Activated naive CD8-positive, alpha-beta T cell treated with anti-CD3 and anti-CD28 coated beads, Interleukin-2, amount 10 ng/mL, durations not matched to agents 7 days and 5 days (primary cell): Measurements from ENCODE around the gene NFKBIB. TPM values are rescaled to one million over a fixed set of nuclear protein-coding genes. Genes with fewer than 3 reads are reported as not detected.
"Not testable (repeated sequence)": the region's sequence is repeated elsewhere in the genome, so short reads cannot be mapped to it uniquely, and the experiment has no call there.

ENCODE experiments used
- ATAC-seq: fragments of 150-1000 bp; cut with Tn5 transposase; one replicate; pipeline ENCODE4 v1.10.0; 2021; ENCODE audit warnings: low read depth, moderate library complexity
- POLR2A ChIA-PET: fragments of 350-600 bp; sonication (Branson Sonifier 250); formaldehyde crosslinking; loops from one replicate; lab custom pipeline; 2021; ENCODE audit warnings: antibody characterized with exemption; lab: Charles Lee
- DNase-seq: peaks from one replicate; pipeline ENCODE4 v3.0.0; 2021
- H3K27ac Mint-ChIP-seq: one replicate; pipeline ENCODE4 v1.8.0; 2022; ENCODE audit warnings: mild to moderate bottlenecking, mixed read lengths
- H3K27me3 Mint-ChIP-seq: one replicate; pipeline ENCODE4 v1.8.0; 2022; ENCODE audit warnings: mild to moderate bottlenecking, moderate library complexity, mixed read lengths
- H3K36me3 Mint-ChIP-seq: one replicate; pipeline ENCODE4 v1.8.0; 2021; ENCODE audit warnings: mild to moderate bottlenecking, mixed read lengths
- H3K4me1 Mint-ChIP-seq: one replicate; pipeline ENCODE4 v1.8.0; 2021; ENCODE audit warnings: mixed read lengths
- H3K4me3 Mint-ChIP-seq: one replicate; pipeline ENCODE4 v1.8.0; 2022; ENCODE audit warnings: mild to moderate bottlenecking, moderate library complexity, mixed read lengths
- H3K9me3 Mint-ChIP-seq: one replicate; pipeline ENCODE4 v1.8.0; 2021; ENCODE audit warnings: mixed read lengths
- total RNA-seq, 2 experiments: library from RNA; stranded (reverse); gene quantifications; one replicate each; pipeline ENCODE4 v1.2.3, GENCODE V29; 2021

Gene NFKBIB
- total RNA-seq, 2 experiments from 2014 or later, result 30.0 to 31.1 TPM

DNA sequence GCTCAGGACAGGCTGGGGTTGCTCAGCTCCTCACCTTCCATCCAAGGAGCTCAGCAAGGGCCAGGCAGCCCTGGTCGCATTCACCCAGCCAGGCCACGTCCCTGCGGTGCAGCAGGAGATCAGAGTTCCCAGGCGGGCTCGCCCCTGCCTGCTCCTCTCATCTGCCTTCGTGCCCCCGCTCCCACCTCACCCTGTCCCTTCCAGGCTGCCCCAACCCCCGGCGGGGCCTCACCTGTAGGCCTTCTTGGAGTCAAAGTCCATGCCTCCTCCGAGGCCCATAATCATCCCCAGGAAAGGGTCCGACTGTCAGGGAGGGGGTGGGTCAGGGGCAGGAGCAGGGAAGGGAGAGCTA, 20.4 kb upstream of the NFKBIB start:
- Mint-ChIP-seq H3K9me3 (no peaks in the 10 kb centered on the region), H3K27me3 (no peaks in the 10 kb centered on the region), H3K4me1 (peaks cover 19% of the 10 kb centered on the region), H3K36me3 (peaks cover 2% of the 10 kb centered on the region), H3K4me3 (no peak overlapping the region), H3K27ac (peak overlapping the region; percentile 97)
- no peak for DNase-seq
- no peak for ATAC-seq
- POLR2A ChIA-PET, result interaction anchor here (1.0 to 3.4 kb wide), 8 partner anchors 10 to 505 kb away, joined by 3 to 20 read pairs (median 10); partner anchors contain the start of genes ECH1, NFKBIB, PSMD8 and SIRT2

DNA sequence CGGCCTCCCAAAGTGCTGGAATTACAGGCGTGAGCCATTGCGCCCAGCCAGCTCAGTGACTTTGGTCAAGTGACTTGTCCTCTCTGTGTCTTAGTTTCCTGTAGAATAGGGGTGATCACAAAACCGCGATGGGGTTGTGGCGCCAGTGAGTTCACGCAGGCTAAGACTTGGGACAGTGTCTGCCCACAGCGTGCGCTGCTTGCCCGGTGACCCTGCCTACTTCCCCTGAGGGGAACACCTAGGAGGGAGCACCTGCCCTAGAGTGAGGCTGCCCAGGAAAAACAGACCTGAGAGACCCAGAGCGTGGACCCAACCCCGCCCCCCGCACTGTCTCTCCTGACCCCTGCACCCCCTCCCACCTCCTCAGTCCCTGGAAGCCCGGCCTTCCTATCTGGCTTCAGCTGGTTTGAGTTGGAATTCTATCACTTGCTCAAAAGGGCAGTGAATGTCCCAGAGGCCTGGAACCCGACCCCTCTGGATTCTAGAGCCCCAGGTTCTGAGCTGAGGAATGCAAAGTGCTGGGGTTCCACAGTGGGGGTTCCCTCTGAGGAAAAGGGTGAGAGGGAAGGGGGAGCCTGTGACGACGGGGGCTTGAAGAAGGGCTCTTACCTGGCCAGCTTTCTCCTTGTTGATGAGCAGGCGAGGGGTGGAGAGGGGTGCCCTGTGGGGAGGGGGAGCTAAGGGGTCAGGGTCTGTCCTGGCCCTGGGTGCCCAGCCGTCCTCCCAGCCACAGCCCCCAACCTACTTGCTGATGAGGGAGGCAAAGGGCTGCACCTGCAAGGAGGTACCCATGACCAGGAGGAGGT, 19.5 kb upstream of the NFKBIB start:
- ATAC-seq, result no peak
- Mint-ChIP-seq H3K9me3 (no peaks in the 10 kb centered on the region), H3K27me3 (no peaks in the 10 kb centered on the region), H3K36me3 (peaks cover 2% of the 10 kb centered on the region), H3K4me1 (peaks cover 20% of the 10 kb centered on the region), H3K27ac (peak overlapping the region; percentile 71), H3K4me3 (no peak overlapping the region)
- POLR2A ChIA-PET, result interaction anchor here (1.3 to 2.5 kb wide), 2 partner anchors 18 to 20 kb away, joined by 4 to 12 read pairs; partner anchors contain the start of genes NFKBIB and SIRT2
- DNase-seq, result no peak

- Mint-ChIP-seq H3K9me3 (no peaks in the 10 kb centered on the region), H3K4me1 (peaks cover 19% of the 10 kb centered on the region), H3K36me3 (peaks cover 2% of the 10 kb centered on the region), H3K27me3 (no peaks in the 10 kb centered on the region), H3K4me3 (no peak overlapping the region), H3K27ac (peak overlapping the region; percentile 58)
- POLR2A ChIA-PET, result interaction anchor here (1.3 kb wide), 1 partner anchor 18 kb away, joined by 4 read pairs; no protein-coding TSS in a partner anchor
- ATAC-seq (no peak), DNase-seq (no peak)
Measured at GRCh38 chr19:38880882-38881609, 18.7 kb upstream of the NFKBIB start.

GRCh38 chr19:38883286-38883685, 16.5 kb upstream of the NFKBIB start:
- POLR2A ChIA-PET, result no interaction called here
- Mint-ChIP-seq H3K36me3 (no peaks in the 10 kb centered on the region), H3K4me1 (peaks cover 6% of the 10 kb centered on the region), H3K27me3 (no peaks in the 10 kb centered on the region), H3K27ac (no peak overlapping the region), H3K4me3 (no peak overlapping the region), H3K9me3 (no peaks in the 10 kb centered on the region)
- DNase-seq (no peak), ATAC-seq (no peak)

- H3K36me3 Mint-ChIP-seq, POLR2A ChIA-PET, H3K27me3 Mint-ChIP-seq, DNase-seq, H3K4me1 Mint-ChIP-seq, H3K4me3 Mint-ChIP-seq, H3K27ac Mint-ChIP-seq, ATAC-seq, H3K9me3 Mint-ChIP-seq: not testable (repeated sequence)
Measured at GRCh38 chr19:38884691-38885090, 15.1 kb upstream of the NFKBIB start.

DNA sequence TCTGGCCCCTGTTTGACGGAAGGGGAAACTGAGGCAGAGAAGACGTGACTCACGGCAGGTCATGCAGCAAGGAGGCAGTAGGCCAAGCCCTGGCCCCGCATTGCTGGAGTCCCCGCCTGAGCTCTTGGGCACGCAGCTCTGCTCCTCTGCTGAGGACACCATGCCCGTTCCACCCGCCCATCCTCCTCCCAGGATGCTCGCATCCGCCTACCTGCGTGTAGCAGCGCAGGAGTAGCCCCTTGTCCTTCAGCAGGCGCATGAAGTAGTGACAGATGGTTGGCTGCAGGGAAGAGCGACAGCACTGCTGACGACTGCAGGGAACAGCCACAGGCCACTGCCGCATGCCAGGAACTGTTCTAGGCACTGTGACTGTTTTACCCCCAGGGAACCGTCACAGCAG, 10.9 kb upstream of the NFKBIB start:
- no peaks in the 10 kb centered on the region for H3K9me3 Mint-ChIP-seq
- H3K4me1 Mint-ChIP-seq, result peaks cover 1% of the 10 kb centered on the region
- no peak overlapping the region for H3K4me3 Mint-ChIP-seq
- no peak overlapping the region for H3K27ac Mint-ChIP-seq
- DNase-seq (no peak), ATAC-seq (no peak)
- POLR2A ChIA-PET, result no interaction called here
- no peaks in the 10 kb centered on the region for H3K36me3 Mint-ChIP-seq
- H3K27me3 Mint-ChIP-seq, result no peaks in the 10 kb centered on the region

DNA sequence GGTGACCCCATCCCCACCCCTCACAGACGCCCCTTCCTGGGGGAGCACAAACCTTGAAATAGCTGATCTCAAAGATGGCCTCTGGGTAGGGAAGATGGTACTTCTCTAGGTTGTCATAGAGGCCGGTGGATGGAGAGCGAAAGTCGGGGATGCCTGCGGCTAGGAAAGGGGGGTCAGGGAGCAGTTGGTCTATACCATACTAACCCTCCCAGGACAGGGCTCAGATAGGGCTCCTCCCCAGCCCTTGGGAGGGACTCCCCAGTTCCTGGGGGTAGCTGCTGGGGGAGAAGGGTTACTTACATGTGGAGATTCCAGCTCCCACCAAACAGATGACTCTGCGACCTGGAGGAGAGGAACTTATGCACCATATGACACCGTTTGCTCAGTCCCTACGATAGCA, 10.0 kb upstream of the NFKBIB start:
- H3K36me3 Mint-ChIP-seq, result peaks cover 2% of the 10 kb centered on the region
- H3K4me3 Mint-ChIP-seq, result no peak overlapping the region
- POLR2A ChIA-PET, result no interaction called here
- ATAC-seq, result no peak
- H3K27ac Mint-ChIP-seq, result no peak overlapping the region
- peaks cover 1% of the 10 kb centered on the region for H3K4me1 Mint-ChIP-seq
- no peaks in the 10 kb centered on the region for H3K27me3 Mint-ChIP-seq
- no peaks in the 10 kb centered on the region for H3K9me3 Mint-ChIP-seq
- DNase-seq, result no peak

DNA sequence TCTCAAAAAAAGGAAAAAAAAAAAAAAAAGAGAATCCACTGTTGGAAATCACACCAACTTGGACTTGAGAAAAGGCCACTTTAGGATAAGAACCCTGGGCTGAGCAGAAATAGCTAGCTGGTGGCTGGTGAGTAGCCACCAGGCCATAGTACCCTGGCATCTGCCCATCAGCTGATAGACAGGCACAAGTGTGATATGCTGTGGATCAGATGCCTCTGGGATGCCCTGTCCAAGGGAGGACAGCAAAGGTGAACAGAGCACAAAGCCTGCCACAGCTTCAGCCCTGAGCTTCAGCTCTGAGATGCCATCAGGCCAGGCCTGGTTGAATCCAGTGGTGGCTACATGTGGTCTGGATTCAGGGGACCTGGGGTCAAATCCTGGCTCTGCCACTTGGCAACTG, 9.1 kb upstream of the NFKBIB start:
- Mint-ChIP-seq H3K36me3 (peaks cover 2% of the 10 kb centered on the region), H3K27ac (no peak overlapping the region), H3K9me3 (no peaks in the 10 kb centered on the region), H3K27me3 (no peaks in the 10 kb centered on the region), H3K4me1 (no peaks in the 10 kb centered on the region), H3K4me3 (no peak overlapping the region)
- POLR2A ChIA-PET, result no interaction called here
- ATAC-seq (no peak), DNase-seq (no peak)

- no peak for DNase-seq
- POLR2A ChIA-PET, result interaction anchor here (1.1 kb wide), 1 partner anchor 14 kb away, joined by 3 read pairs; the partner anchor contains the start of gene RINL
- Mint-ChIP-seq H3K27me3 (no peaks in the 10 kb centered on the region), H3K4me3 (no peak overlapping the region), H3K9me3 (no peaks in the 10 kb centered on the region), H3K36me3 (peaks cover 2% of the 10 kb centered on the region), H3K27ac (no peak overlapping the region), H3K4me1 (no peaks in the 10 kb centered on the region)
- no peak for ATAC-seq
Measured at GRCh38 chr19:38891771-38892170, 8.0 kb upstream of the NFKBIB start.

DNA sequence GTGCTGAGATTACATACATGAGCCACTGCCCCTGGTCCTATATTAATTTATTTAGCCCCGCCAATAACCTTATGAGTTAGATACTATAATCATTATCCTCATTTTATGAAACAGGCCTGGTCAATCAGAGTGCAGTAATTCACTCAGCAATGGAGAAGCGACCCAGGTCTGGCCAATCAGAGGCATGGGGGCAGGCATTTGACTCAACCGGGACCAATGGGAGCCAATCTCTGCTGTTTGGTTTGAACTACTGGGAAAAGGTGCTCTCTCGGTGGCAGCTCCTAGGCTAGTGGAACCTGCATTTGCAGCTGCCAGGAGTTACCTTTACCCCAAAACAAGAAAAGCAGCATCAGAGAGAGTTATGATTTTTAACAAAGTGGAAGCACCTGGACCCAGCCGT, 6.9 kb upstream of the NFKBIB start:
- DNase-seq, result no peak
- Mint-ChIP-seq H3K4me3 (no peak overlapping the region), H3K27me3 (no peaks in the 10 kb centered on the region), H3K9me3 (no peaks in the 10 kb centered on the region), H3K4me1 (peaks cover 7% of the 10 kb centered on the region), H3K27ac (no peak overlapping the region), H3K36me3 (peaks cover 2% of the 10 kb centered on the region)
- ATAC-seq, result no peak
- POLR2A ChIA-PET, result interaction anchor here (0.6 to 1.1 kb wide), 2 partner anchors 15 to 505 kb away, joined by 3 read pairs; partner anchors contain the start of genes GGN and RINL

GRCh38 chr19:38893341-38893771, 6.4 kb upstream of the NFKBIB start:
- POLR2A ChIA-PET, result interaction anchor here (0.6 to 1.2 kb wide), 2 partner anchors 15 to 505 kb away, joined by 3 to 5 read pairs; partner anchors contain the start of genes GGN and RINL
- Mint-ChIP-seq H3K27me3 (no peaks in the 10 kb centered on the region), H3K27ac (no peak overlapping the region), H3K36me3 (peaks cover 2% of the 10 kb centered on the region), H3K4me3 (no peak overlapping the region), H3K4me1 (peaks cover 9% of the 10 kb centered on the region), H3K9me3 (no peaks in the 10 kb centered on the region)
- no peak for ATAC-seq
- DNase-seq, result no peak

GRCh38 chr19:38894968-38895367, 4.8 kb upstream of the NFKBIB start:
- peaks cover 15% of the 10 kb centered on the region for H3K4me1 Mint-ChIP-seq
- H3K36me3 Mint-ChIP-seq, result peaks cover 5% of the 10 kb centered on the region
- POLR2A ChIA-PET, result no interaction called here
- H3K27ac Mint-ChIP-seq, result peak overlapping the region; percentile 2
- ATAC-seq (no peak), DNase-seq (no peak)
- no peaks in the 10 kb centered on the region for H3K27me3 Mint-ChIP-seq
- H3K4me3 Mint-ChIP-seq, result no peak overlapping the region
- H3K9me3 Mint-ChIP-seq, result no peaks in the 10 kb centered on the region

DNA sequence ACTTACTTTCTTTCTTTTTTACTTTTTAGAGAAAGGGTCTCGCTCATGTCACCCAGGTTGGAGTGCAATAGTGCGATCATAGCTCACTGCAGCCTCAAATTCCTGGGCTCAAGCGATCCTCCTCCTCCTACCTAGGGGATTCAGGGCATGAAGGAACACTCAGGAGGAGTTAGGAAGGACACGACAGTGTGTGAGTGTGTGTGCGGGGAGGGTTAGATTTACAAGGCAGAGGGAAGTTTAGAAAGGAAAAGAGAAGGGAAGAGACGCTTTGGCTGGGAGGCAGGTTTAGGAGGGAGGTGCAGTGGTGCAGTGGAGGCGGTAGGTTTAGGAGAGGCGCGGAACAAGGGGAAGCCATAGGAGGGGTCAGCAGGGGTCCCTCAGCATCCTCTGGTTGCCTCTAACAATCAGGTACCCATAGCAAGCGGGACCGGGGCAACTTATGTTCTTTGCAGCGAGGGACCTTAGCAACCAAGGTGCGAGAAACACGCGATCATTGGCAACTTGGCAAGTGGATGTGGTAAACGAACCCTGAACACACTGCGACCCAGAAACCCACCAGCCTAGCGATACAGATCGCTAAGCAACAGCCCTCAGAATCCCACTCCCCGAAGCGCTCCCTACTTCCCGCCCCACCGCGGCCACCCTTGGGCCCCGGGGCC, 852 bp upstream of the NFKBIB start:
- H3K27me3 Mint-ChIP-seq, result no peaks in the 10 kb centered on the region
- peaks cover 28% of the 10 kb centered on the region for H3K4me1 Mint-ChIP-seq
- H3K27ac Mint-ChIP-seq, result peak overlapping the region; percentile 96
- POLR2A ChIA-PET, result interaction anchor here (1.0 to 1.2 kb wide), 2 partner anchors 19 to 20 kb away, joined by 3 to 4 read pairs; no protein-coding TSS in a partner anchor
- H3K9me3 Mint-ChIP-seq, result no peaks in the 10 kb centered on the region
- ATAC-seq (peak; percentile 0), DNase-seq (no peak)
- H3K36me3 Mint-ChIP-seq, result peaks cover 11% of the 10 kb centered on the region
- peak overlapping the region; percentile 96 for H3K4me3 Mint-ChIP-seq
